HG02981 (cell line): ENCODE measurements around the gene CYP39A1.

Experiments used
- ATAC-seq: cut with Tn5 transposase; IDR thresholded peaks from one replicate; pipeline ENCODE4 v1.9.1; 2021; ENCODE audit warnings: mild to moderate bottlenecking, moderate library complexity; ENCODE audit not compliant: unreplicated experiment

CYP39A1 gene

DNA sequence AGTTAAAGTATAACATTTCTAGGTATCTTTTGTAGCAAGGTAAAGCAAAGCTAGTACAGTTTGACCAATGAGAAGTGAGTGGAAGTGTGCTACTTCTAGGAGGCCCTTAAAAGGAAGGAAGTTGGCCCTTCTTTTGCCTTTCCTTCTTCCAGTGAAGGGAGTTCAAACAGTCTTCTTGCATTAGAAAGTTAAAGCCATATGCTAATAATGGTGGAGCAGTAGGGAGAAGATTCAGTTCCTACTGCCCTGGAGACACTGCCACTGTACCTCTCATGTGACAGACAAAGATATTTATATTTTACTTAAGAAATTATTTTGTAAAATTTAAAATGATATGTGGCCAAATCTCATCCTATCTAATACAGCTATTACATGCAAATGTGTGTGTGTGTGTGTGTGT lies 135.4 kb downstream of the CYP39A1 start:
- no peak for ATAC-seq

DNA sequence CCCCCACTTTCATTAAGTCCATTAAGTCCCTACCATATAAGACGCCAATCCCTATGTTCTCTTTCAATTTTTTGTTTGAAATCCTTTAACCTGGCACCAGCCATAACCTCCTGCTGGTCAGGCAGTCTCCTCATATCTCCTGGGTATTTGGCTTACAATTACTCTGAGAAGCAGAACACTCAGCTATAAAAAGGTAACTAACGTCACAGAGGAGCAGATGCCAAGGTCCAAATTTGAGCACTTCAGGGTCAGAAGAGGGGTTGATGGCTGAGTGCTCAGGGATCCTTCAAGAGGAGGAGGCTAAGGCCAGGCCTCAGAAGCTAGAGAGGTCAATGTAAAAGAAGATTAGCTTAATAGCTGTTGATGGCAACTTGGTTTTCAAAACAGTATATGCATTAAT lies 139.1 kb downstream of the CYP39A1 start:
- no peak for ATAC-seq

DNA sequence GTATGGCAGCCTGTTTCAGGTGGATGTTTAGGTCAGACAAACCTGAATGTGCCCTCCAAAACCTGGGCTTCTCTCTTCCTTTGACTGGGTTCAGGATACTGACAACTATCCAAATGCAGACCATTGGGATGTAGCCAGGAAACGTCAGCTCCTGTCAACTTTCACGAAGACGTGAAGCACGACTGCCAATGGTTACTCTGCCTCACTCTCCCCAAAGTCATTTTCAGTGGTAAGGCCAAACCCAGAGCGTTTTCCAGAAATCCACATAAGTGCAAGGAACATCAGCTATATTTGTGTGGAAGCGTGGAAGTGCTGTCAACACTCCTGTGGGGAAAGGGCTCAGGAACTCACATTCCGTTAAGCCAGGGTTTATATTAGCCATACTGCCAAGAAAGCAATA lies 141.3 kb downstream of the CYP39A1 start:
- no peak for ATAC-seq

DNA sequence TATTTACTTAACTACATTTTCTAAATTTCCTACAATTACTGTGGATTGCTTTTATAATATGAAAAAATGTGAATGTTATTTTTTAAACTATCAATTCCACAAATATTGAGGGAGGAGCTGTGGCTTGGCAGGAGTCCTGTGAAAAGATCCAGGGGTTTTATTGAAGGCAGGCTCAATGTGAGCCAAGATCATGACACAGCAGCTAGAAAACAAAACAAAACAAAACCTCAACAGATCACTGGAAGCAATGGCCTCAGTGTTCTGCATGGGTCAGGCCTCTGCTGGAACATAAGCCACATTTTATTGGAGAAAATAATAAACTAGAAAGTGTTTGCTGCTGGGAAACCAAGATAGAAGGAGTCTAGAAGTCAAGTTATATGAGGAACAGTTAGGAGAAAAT lies 142.0 kb downstream of the CYP39A1 start:
- ATAC-seq: no peak

DNA sequence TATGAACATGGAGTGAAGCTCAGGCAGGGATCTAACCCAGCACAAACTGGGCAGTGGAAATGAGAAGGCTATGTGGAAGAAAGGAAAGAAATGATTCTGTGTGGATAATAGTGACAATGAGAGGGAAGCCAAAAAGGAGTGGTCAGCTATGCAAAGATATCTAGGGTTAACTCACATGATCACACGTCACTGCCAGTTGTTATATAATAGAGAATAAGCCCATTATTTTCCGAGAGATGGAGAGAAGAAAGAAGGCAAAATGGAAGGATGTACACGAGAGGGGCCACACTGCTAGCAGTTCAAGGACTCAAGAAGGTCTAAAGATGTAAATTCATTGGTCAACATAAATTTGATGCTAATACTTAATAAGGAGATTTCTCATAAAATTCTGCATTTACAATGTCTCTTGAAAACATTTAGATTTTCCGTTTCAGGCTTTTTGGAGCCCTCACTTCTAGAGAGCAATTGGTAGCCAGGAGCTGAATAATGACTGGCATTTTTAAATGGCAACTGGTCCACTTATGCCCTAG lies 142.6 kb downstream of the CYP39A1 start:
- ATAC-seq: no peak

DNA sequence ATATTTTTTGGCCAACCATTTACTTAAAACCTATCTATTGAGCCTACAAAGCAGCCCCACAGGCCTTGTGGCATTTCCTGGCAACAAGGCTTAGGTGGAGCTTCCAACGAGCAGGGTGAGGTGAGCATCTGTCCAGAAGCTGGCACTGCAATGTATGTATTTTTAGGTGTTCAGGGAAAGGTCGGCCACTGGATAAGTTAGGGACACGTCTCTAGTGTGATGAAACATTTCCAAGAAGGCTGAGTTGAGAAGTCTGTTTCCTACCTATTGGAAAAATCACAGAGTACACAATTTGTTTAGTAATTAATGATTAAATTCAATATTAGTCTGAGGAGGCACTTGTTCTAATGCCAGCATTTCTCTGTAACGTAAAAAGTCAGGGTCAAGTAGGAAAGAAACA lies 143.6 kb downstream of the CYP39A1 start:
- ATAC-seq: no peak

DNA sequence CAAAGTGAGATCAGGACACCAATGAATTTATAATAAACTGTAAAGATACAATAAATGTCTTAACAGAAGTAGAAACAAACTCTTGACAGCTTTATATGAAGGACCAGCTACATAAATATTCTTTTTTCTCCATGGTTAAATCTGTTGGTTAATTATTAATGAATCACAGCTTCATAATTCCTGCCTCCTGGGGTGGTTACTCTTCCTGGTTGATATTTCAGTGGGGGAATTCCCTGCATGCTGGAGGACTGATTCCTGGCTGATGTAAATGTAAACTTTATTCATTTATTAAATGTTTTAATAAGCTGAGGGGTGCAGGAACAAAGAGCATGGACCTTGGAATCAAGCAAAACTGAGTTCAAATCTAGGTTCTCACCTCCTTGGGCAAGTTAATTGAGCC lies 145.2 kb downstream of the CYP39A1 start:
- no peak for ATAC-seq

DNA sequence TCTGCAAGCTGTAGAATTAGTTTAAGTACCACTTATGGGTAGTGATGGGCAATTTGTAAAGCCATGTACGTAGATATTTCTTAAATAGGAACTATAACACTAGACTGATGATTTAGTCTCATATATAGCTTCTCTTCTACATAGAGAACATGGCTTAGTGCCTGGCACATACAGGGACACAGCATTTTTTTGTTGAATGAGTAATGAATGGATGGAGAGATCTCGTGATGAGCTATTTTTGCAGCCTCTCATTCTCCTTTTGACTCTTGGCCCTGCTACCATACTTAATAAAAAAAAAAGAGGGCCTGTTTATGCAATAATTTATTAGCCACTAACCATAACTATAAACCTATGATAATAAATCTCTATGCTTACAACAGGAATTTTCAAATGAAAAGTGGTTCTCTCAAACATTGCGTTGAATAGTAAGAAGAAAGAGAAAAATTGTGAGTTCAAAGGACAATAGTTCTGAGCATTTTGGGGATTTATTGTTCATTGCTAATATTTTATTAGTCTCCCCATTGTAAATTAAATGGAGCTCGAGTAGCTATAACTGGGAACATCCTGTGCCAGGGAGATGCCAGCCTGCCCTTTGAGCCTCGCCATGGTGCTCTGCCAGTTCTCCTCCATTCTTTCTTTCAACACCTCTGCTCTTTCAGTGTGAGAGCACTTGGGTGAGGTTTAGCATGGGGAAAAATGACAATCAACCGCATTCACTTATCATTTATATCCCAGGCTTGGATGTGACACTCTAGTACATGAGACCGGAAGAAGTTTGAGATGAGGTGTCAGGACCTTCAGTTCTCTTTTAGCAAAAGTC lies 146.7 kb downstream of the CYP39A1 start:
- no peak for ATAC-seq

DNA sequence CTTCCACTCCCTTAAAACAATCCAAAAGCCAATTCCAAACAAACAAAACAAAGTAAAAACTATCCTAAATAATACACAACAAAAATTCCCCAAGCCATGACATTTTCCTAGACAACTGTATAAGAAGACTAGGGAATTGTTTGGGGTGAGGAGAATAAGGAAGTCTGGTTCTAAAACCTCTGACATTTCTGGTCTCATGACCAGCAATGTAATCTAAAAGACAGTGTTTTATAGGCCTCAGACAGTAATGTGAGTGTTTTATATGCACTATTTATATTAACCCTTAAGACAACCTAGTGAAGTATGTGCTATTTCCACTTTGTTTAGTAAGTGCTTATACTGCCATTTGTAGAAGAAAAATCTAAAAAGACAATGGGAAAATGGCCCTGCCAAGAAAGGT lies 148.4 kb downstream of the CYP39A1 start:
- ATAC-seq: no peak

DNA sequence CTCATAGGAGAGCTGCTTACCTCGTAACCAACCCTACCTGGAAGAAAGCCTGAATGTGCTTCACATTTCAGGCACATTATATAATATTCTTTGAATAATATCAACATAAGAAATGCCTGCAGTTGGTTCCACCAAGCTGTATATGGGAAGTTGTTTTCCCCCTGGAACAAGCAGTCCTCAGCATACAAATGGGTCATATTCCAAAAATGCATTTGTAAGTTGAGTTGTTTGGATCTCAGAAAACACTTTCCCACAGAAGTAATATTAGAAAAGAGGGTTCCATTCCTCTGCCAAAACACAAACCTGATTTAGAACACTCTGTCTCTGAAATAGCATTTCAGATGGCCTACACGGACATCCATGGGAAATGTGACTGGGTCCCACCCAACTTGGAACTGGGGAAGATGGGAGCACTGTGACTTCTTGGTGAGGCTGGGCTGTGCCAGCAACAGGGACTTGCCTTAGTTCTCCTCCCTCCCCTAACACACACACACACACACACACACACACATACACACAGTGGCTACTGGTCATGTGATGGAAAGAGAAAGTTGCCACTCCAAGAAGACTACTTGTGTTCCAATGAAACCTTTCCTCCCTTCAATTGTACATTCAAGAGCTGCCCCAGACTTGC lies 150.0 kb downstream of the CYP39A1 start:
- no peak for ATAC-seq

DNA sequence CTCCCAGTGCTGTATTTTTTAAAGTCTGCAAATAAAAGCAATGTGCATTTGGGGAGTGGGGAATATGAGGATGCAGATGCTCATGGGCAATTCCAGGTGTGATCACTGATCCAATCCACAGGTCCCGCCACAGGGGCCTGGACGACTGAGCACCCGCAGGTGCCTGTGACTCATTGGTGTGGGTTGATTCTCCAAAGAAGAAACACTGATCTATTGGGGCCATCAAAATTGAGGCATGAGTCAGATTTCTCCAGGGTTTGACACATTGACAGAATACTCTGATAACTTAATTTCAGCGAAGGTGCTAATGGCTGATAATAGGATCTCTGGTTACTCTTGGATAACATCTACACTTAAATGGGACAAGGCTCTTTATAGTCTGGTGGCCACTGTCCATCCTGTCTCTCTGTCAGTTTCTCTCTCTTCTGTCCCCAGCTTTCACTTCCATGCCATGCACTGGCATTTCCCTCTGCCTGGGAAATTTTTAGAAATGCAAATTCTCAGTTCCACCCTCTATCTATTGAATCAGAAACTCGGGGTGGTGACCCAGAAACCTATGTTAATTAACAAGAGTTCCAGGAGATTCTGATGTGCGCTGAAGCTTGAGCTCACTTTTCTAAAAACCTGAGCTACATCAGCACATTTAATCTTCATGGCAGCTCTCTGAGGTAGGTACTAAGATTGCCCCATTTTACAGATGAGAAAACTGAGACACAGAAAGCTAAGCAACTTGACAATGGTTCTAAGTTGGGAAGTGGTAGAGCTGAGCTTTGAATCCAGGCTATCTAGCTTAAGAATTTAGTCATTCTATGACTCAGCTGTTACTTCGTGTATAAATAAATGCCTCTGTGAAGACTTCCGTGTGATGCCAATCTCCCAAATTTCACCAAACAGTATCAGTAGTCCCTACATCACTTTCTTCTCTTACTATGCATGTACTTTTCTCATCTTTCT lies 151.2 kb downstream of the CYP39A1 start:
- no peak for ATAC-seq

DNA sequence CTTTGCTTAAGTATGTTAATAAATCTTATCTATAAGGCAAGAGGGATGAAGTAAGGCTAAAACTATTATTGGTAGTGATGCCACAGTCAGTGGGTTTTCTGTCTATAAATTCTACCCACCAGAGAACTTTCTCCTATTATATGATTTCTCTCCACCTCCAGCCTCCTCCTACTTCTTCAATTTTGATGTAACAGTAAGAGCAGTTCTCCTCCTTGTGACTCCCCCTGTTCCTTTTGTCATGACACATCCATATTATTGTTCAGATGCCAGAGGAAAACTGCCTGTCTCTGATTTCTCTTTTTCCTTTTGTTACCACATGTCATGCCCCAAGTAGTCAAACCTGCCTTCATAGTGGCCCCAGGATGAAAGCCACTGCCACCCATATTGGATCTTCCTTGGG lies 152.2 kb downstream of the CYP39A1 start:
- ATAC-seq: no peak
